CD14-positive monocyte (primary cell): ENCODE data around the gene C20orf144. TPM values are rescaled to one million over a fixed set of nuclear protein-coding genes. Genes with fewer than 3 reads are reported as not detected.

Source experiments
- DNase-seq, 3 donors: peaks; one replicate each; pipeline ENCODE4 v3.0.0-alpha.2; 2011 to 2022
- H2AFZ ChIP-seq: 2 replicates; pipeline ENCODE4 v1.6.0; 2012; ENCODE audit warnings: mild to moderate bottlenecking, low read depth, low read length, inconsistent platforms; ENCODE audit not compliant: insufficient read depth, poor library complexity, severe bottlenecking
- H3K27ac ChIP-seq, 2 donors: 1 replicate in 1 of 2; 2 replicates in 1 of 2; pipeline ENCODE4 v1.5.1; 2012 to 2013; ENCODE audit warnings: low read length in 2 of 2, control low read depth in 1 of 2, inconsistent platforms in 1 of 2, low read depth in 1 of 2, mild to moderate bottlenecking in 1 of 2
- H3K27me3 ChIP-seq, 2 donors: one replicate each; pipeline versions ENCODE4 v1.6.0 to v1.6.1; 2011 to 2013; ENCODE audit warnings: low read length in 2 of 2; ENCODE audit not compliant: control insufficient read depth in 2 of 2, insufficient read depth in 2 of 2
- H3K36me3 ChIP-seq, 2 donors: replicated peaks in 1 of 2; 1 replicate in 1 of 2; 2 replicates in 1 of 2; pipeline versions ENCODE4 v1.5.1 to v1.6.1; 2012 to 2013; ENCODE audit warnings: low read length in 2 of 2, control low read depth in 1 of 2, inconsistent platforms in 1 of 2, mild to moderate bottlenecking in 1 of 2; ENCODE audit not compliant: insufficient read depth in 2 of 2, control insufficient read depth in 1 of 2
- H3K4me1 ChIP-seq, 2 donors: 1 replicate in 1 of 2; 2 replicates in 1 of 2; pipeline versions ENCODE4 v1.5.1 to v1.6.1; 2012 to 2013; ENCODE audit warnings: low read length in 2 of 2, control low read depth in 1 of 2, inconsistent platforms in 1 of 2, mild to moderate bottlenecking in 1 of 2, moderate library complexity in 1 of 2; ENCODE audit not compliant: insufficient read depth in 2 of 2, control insufficient read depth in 1 of 2
- H3K4me2 ChIP-seq: replicated peaks from 2 replicates; pipeline ENCODE3; 2012; ENCODE audit warnings: low read length, moderate library complexity, mild to moderate bottlenecking; ENCODE audit not compliant: poor library complexity, severe bottlenecking; ENCODE audit errors: extremely low read depth
- H3K4me3 ChIP-seq, 3 experiments: fragments of 200-600 bp in 1 of 3; sonication (generic) in 1 of 3; replicated peaks in 1 of 3; 1 replicate in 2 of 3; 2 replicates in 1 of 3; pipeline ENCODE4 v1.5.1; 2011 to 2013; ENCODE audit warnings: low read length in 3 of 3, mild to moderate bottlenecking in 3 of 3, control low read depth in 2 of 3, low read depth in 2 of 3, inconsistent platforms in 1 of 3, moderate library complexity in 1 of 3
- H3K79me2 ChIP-seq: 2 replicates; pipeline ENCODE4 v1.6.0; 2012; ENCODE audit warnings: mild to moderate bottlenecking, control low read depth, inconsistent platforms, low read length, moderate library complexity; ENCODE audit not compliant: insufficient read depth
- H3K9ac ChIP-seq: 2 replicates; pipeline ENCODE4 v1.6.0; 2017; ENCODE audit warnings: low read length, mild to moderate bottlenecking; ENCODE audit not compliant: insufficient read depth, poor library complexity, severe bottlenecking
- H3K9me3 ChIP-seq, 2 donors: replicated peaks in 1 of 2; 1 replicate in 1 of 2; 2 replicates in 1 of 2; pipeline versions ENCODE4 v1.5.1 to v1.6.1; 2012 to 2013; ENCODE audit warnings: low read length in 2 of 2, control low read depth in 1 of 2; ENCODE audit not compliant: control insufficient read depth in 1 of 2, insufficient read depth in 1 of 2
- H4K20me1 ChIP-seq: 2 replicates; pipeline ENCODE4 v1.6.0; 2012; ENCODE audit warnings: mild to moderate bottlenecking, low read length, control low read depth, moderate library complexity; ENCODE audit not compliant: insufficient read depth
- H3K27ac Mint-ChIP-seq, 7 donors: one replicate each; pipeline ENCODE4 v1.8.0; 2020; ENCODE audit warnings: mild to moderate bottlenecking in 7 of 7, mixed read lengths in 7 of 7, moderate library complexity in 6 of 7, inconsistent platforms in 2 of 7
- H3K27me3 Mint-ChIP-seq, 3 donors: one replicate each; pipeline ENCODE4 v1.8.0; 2021 to 2022; ENCODE audit warnings: low read depth in 3 of 3, mild to moderate bottlenecking in 3 of 3, mixed read lengths in 3 of 3, moderate library complexity in 3 of 3, inconsistent platforms in 1 of 3
- H3K36me3 Mint-ChIP-seq, 2 donors: one replicate each; pipeline ENCODE4 v1.8.0; 2020; ENCODE audit warnings: mixed read lengths in 2 of 2, inconsistent platforms in 1 of 2, mild to moderate bottlenecking in 1 of 2
- H3K4me1 Mint-ChIP-seq: one replicate; pipeline ENCODE4 v1.8.0; 2020; ENCODE audit warnings: mild to moderate bottlenecking, mixed read lengths
- H3K4me3 Mint-ChIP-seq, 2 donors: one replicate each; pipeline ENCODE4 v1.8.0; 2020; ENCODE audit warnings: mild to moderate bottlenecking in 2 of 2, mixed read lengths in 2 of 2, moderate library complexity in 1 of 2
- H3K9me3 Mint-ChIP-seq, 7 donors: one replicate each; pipeline ENCODE4 v1.8.0; 2020 to 2022; ENCODE audit warnings: mixed read lengths in 7 of 7, mild to moderate bottlenecking in 6 of 7, moderate library complexity in 6 of 7, inconsistent platforms in 2 of 7
- WGBS: methylation state at CpG from one replicate; pipeline ENCODE4 v1.1.5; 2013; ENCODE audit warnings: missing lambda C conversion rate; ENCODE audit not compliant: insufficient coverage; 5-methylcytosine and 5-hydroxymethylcytosine counted together
- intact Hi-C, 2 donors: fragments of 100-400 bp; cut with micrococcal nuclease; formaldehyde crosslinking; loops; one replicate each; pipeline versions ENCODE4 v1.15.0 to v1.15.1; 2023
- polyA plus RNA-seq, 3 donors: library from polyadenylated mRNA; depleted of rRNA in 1 of 3; unstranded in 2 of 3; stranded (reverse) in 1 of 3; fragments of 300-500 nt in 2 of 3; fragments of >200 nt in 1 of 3; fragmentation: Illumina TruSeq in 2 of 3; gene quantifications; 1 replicate in 2 of 3; 2 replicates in 1 of 3; pipeline ENCODE4 v1.2.3, GENCODE V29; 2012 to 2021
- TF ChIP-seq, protein P1 (sequence below): fragments of 200-600 bp; IDR thresholded peaks from one replicate; pipeline ENCODE4 v1.8.0; 2022; ENCODE audit warnings: antibody characterized with exemption, mild to moderate bottlenecking

C20orf144 gene
- polyA plus RNA-seq, 3 donors, result 0.13 TPM; not detected in 2

DNA sequence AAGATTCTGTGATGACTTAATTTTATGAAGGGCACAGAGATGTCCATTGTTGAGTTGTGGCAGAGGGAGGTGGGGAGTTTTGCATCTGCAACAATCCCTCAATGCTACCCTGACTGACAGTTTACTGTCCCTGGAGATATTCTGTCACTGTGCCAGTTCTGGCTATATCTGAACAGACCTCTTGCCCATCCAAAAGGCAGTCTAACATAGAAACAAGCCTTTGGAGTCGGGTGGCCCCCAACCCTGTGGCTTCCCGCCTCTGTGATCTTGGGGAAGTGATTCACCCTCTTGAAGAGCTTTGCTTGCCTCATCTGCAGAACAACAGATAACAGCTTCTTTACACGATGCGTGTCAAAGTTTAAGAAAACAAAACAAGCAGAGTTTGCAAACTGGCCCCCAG is 27.8 kb downstream of the C20orf144 start:
- intact Hi-C loops, result loop anchor here (5.0 to 10.0 kb wide), 2 partner anchors 32 to 45 kb away; partner anchors contain the start of genes PXMP4 (in 1 of the 2) and ZNF341 (in 1 of the 2)
- peak in 2 of 3 donors; percentile 16 to 27 for DNase-seq
- H3K36me3 ChIP-seq, result no peaks in the 10 kb centered on the region
- WGBS, result 0% methylated on average over 1 of the region's 4 CpGs
- peak overlapping the region in 1 of 3 experiments; percentile 38 for H3K4me3 ChIP-seq
- peak overlapping the region; percentile 48 for H3K4me2 ChIP-seq
- H3K9me3 ChIP-seq, result no peaks in the 10 kb centered on the region
- Mint-ChIP-seq H3K4me1 (peaks cover 42% of the 10 kb centered on the region), H3K27ac (peak overlapping the region in 4 of 7 donors; percentile 21 to 68 (median 37)), H3K9me3 (no peaks in the 10 kb centered on the region), H3K27me3 (no peaks in the 10 kb centered on the region), H3K4me3 (peak overlapping the region; percentile 47 to 76), H3K36me3 (no peaks in the 10 kb centered on the region)
- H4K20me1 ChIP-seq, result no peaks in the 10 kb centered on the region
- no peak overlapping the region for H3K9ac ChIP-seq
- TF ChIP-seq, protein P1, sequence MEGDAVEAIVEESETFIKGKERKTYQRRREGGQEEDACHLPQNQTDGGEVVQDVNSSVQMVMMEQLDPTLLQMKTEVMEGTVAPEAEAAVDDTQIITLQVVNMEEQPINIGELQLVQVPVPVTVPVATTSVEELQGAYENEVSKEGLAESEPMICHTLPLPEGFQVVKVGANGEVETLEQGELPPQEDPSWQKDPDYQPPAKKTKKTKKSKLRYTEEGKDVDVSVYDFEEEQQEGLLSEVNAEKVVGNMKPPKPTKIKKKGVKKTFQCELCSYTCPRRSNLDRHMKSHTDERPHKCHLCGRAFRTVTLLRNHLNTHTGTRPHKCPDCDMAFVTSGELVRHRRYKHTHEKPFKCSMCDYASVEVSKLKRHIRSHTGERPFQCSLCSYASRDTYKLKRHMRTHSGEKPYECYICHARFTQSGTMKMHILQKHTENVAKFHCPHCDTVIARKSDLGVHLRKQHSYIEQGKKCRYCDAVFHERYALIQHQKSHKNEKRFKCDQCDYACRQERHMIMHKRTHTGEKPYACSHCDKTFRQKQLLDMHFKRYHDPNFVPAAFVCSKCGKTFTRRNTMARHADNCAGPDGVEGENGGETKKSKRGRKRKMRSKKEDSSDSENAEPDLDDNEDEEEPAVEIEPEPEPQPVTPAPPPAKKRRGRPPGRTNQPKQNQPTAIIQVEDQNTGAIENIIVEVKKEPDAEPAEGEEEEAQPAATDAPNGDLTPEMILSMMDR, result no peak
- no peaks in the 10 kb centered on the region for H3K27me3 ChIP-seq
- H3K27ac ChIP-seq, result no peak overlapping the region
- peak overlapping the region; percentile 48 for H2AFZ ChIP-seq
- H3K79me2 ChIP-seq, result peaks cover 8% of the 10 kb centered on the region
- peaks cover 25 to 40% of the 10 kb centered on the region in 2 donors for H3K4me1 ChIP-seq

DNA sequence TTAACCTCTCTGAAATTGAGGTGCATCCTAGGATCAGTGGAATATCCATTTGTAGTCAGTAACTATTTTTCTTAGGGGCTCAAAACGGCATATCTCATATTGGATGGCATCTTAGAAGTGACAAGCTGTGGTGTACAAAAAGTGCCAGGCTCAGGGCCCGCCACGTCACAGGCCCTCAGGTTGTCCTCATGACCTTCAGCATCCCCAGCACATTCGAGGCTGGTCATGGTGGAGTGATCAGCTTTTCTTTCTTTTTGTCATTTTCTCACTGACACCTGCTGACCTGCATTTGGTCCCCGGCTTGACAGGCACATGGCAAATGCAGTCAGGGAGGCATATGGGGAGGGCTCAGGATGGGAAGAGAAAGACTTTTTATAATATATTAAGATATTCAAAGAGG is 31.2 kb downstream of the C20orf144 start:
- no peaks in the 10 kb centered on the region for H3K27me3 Mint-ChIP-seq
- H3K27ac ChIP-seq, result no peak overlapping the region
- intact Hi-C loops, result no loop called here

More for the DNA sequence above, 31.2 kb downstream of the C20orf144 start:
- H3K79me2 ChIP-seq, result no peaks in the 10 kb centered on the region
- H3K4me1 ChIP-seq, result peaks cover 5 to 13% of the 10 kb centered on the region in 2 donors
- H4K20me1 ChIP-seq, result no peaks in the 10 kb centered on the region
- DNase-seq, result no peak
- Mint-ChIP-seq H3K4me3 (no peak overlapping the region), H3K27ac (no peak overlapping the region), H3K9me3 (peaks cover 0 to 3% (median under 1%) of the 10 kb centered on the region in 7 donors), H3K36me3 (no peaks in the 10 kb centered on the region), H3K4me1 (peaks cover 22% of the 10 kb centered on the region)
- no peak overlapping the region for H3K4me2 ChIP-seq
- no peak overlapping the region for H3K4me3 ChIP-seq
- H2AFZ ChIP-seq, result no peak overlapping the region
- no peaks in the 10 kb centered on the region for H3K27me3 ChIP-seq
- H3K36me3 ChIP-seq, result no peaks in the 10 kb centered on the region
- TF ChIP-seq, protein P1, result no peak
- H3K9me3 ChIP-seq, result no peaks in the 10 kb centered on the region
- H3K9ac ChIP-seq, result no peak overlapping the region
- WGBS, result 70% methylated on average over 2 of the region's 5 CpGs
